Ovary (tissue), 10 donors: ENCODE results near the gene CD52. TPM values are rescaled to one million over a fixed set of nuclear protein-coding genes. Genes with fewer than 3 reads are reported as not detected.

ENCODE experiments used
- DNase-seq, 5 donors: peaks; one replicate each; pipeline ENCODE4 v3.0.0-alpha.2; 2019 to 2020
- H3K27ac ChIP-seq, 2 donors: fragments of 200-600 bp; one replicate each; pipeline versions ENCODE4 v1.5.1 to v1.8.0; 2019 to 2022
- H3K27me3 ChIP-seq: fragments of 200-600 bp; one replicate; pipeline ENCODE4 v1.8.0; 2022
- H3K36me3 ChIP-seq: fragments of 200-600 bp; sonication (generic); one replicate; pipeline ENCODE4 v1.5.1; 2019
- H3K4me1 ChIP-seq: one replicate; pipeline ENCODE4 v1.8.1; 2013; ENCODE audit warnings: mild to moderate bottlenecking, moderate library complexity; ENCODE audit not compliant: insufficient read depth
- H3K4me3 ChIP-seq: fragments of 200-600 bp; sonication (generic); one replicate; pipeline ENCODE4 v1.5.1; 2017
- H3K9me3 ChIP-seq, 2 donors: fragments of 200-600 bp in 1 of 2; sonication (generic) in 1 of 2; one replicate each; pipeline versions ENCODE4 v1.5.1 to v1.8.1; 2013 to 2019; ENCODE audit warnings: mild to moderate bottlenecking in 1 of 2, moderate library complexity in 1 of 2
- EP300 ChIP-seq: sonication (generic); formaldehyde crosslinking; IDR thresholded peaks from one replicate; pipeline ENCODE4 v1.6.1; 2017; ENCODE audit warnings: antibody characterized with exemption
- POLR2A ChIP-seq: fragments of 450-650 bp; IDR thresholded peaks from one replicate; pipeline ENCODE4 v1.6.1; 2017; ENCODE audit warnings: antibody characterized with exemption, mild to moderate bottlenecking, moderate library complexity
- WGBS, 3 donors: extraction: QIAGEN DNeasy Blood & Tissue Kit in 1 of 3; methylation state at CpG; one replicate each; pipeline versions ENCODE4 v1.1.5 to v1.1.7; 2013 to 2017; 5-methylcytosine and 5-hydroxymethylcytosine counted together
- intact Hi-C, 4 donors: fragments of 100-400 bp; cut with DNase I; formaldehyde crosslinking; loops; one replicate each; pipeline versions ENCODE4 v1.11.0 to v1.15.1; 2022 to 2023
- long read RNA-seq, 3 donors: library from polyadenylated mRNA in 2 of 3; unstranded in 2 of 3; transcript quantifications; one replicate each; pipeline ENCODE4 v2.0.0 and lab custom pipeline, GENCODE V29; 2021 to 2026
- polyA plus RNA-seq, 2 donors: library from polyadenylated mRNA; stranded (reverse); fragments of 200-250 nt in 1 of 2; fragments of 350-450 nt in 1 of 2; fragmentation: Illumina TruSeq in 1 of 2; extraction: RNeasy Lipid Tissue Mini Kit (QIAGEN cat#74804) in 1 of 2; gene quantifications; one replicate each; pipeline ENCODE4 v1.2.3, GENCODE V29; 2013 to 2014
- total RNA-seq, 7 donors: library from RNA; depleted of rRNA in 2 of 7; stranded (reverse); fragments of >200 nt in 2 of 7; fragmentation: NEBNext Ultra II Directional in 3 of 7; extraction: Animal tissue kit (Norgen Biotek cat#: 25700) in 3 of 7; gene quantifications; one replicate each; pipeline versions ENCODE4 v1.1.0 to v1.2.4, GENCODE V29; 2016 to 2023
- TF ChIP-seq, protein P1 (sequence below), 3 donors: fragments of 450-650 bp in 2 of 3; fragments of 200-600 bp in 1 of 3; IDR thresholded peaks; one replicate each; pipeline versions ENCODE4 v1.5.1 to v1.8.0; 2016 to 2022; ENCODE audit warnings: antibody characterized with exemption in 3 of 3, mild to moderate bottlenecking in 1 of 3
- donor health status: DM: no; HTN: no; CAD: no; lungs with moderate emphysema.
- donor health status: DM: no; HTN: no; CAD: no.
- donor health status: Bipolar disorder and iron deficiency.
- donor health status: DM: yes; HTN: yes; CAD: no.
- donor health status: DM: no; HTN: no; CAD: no.
- donor health status: DM: yes; HTN: yes; CAD: no.

Gene CD52
- total RNA-seq (1 to 10 TPM in 6 of 7 donors, not detected in 1; 1.3 to 6.2 (median 2.9) TPM), polyA plus RNA-seq (10 to 100 TPM in 1 of 2 donors, 1 to 10 TPM in 1; 7.1 to 45.5 TPM)
- long read RNA-seq, donor 1 = 0 reads
- long read RNA-seq, donor 2, partial matches to known transcripts = 0 of 3 reads
- long read RNA-seq, donor 2, other reads (novel, unspliced or antisense) = 0 of 3 reads
- long read RNA-seq, donor 3, partial matches to known transcripts = 0 of 1 reads
- long read RNA-seq, donor 3, other reads (novel, unspliced or antisense) = 0 of 1 reads

- WGBS, 3 donors = 70 to 79% (median 74%) methylated on average over 12 of the region's 12 CpGs
- Histone ChIP-seq H3K4me1 (no peaks in the 10 kb centered on the region), H3K36me3 (no peaks in the 10 kb centered on the region), H3K4me3 (no peak within 1 kb of the TSS), H3K27me3 (no peaks in the 10 kb centered on the region), H3K9me3 (no peaks in the 10 kb centered on the region), H3K27ac (no peak within 1 kb of the TSS)
- intact Hi-C loops = no loop called here
- no peak for DNase-seq
- TF ChIP-seq POLR2A = no peak
- TF ChIP-seq, protein P1, sequence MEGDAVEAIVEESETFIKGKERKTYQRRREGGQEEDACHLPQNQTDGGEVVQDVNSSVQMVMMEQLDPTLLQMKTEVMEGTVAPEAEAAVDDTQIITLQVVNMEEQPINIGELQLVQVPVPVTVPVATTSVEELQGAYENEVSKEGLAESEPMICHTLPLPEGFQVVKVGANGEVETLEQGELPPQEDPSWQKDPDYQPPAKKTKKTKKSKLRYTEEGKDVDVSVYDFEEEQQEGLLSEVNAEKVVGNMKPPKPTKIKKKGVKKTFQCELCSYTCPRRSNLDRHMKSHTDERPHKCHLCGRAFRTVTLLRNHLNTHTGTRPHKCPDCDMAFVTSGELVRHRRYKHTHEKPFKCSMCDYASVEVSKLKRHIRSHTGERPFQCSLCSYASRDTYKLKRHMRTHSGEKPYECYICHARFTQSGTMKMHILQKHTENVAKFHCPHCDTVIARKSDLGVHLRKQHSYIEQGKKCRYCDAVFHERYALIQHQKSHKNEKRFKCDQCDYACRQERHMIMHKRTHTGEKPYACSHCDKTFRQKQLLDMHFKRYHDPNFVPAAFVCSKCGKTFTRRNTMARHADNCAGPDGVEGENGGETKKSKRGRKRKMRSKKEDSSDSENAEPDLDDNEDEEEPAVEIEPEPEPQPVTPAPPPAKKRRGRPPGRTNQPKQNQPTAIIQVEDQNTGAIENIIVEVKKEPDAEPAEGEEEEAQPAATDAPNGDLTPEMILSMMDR (IDR thresholded peaks at IDR 0.05) = no peak
- no peak for TF ChIP-seq EP300
Measured at GRCh38 chr1:26317612-26318337, at the start of gene CD52. CD52 (plus strand) TSS chr1:26317958; CDS start chr1:26318018, 60 bp downstream.

DNA sequence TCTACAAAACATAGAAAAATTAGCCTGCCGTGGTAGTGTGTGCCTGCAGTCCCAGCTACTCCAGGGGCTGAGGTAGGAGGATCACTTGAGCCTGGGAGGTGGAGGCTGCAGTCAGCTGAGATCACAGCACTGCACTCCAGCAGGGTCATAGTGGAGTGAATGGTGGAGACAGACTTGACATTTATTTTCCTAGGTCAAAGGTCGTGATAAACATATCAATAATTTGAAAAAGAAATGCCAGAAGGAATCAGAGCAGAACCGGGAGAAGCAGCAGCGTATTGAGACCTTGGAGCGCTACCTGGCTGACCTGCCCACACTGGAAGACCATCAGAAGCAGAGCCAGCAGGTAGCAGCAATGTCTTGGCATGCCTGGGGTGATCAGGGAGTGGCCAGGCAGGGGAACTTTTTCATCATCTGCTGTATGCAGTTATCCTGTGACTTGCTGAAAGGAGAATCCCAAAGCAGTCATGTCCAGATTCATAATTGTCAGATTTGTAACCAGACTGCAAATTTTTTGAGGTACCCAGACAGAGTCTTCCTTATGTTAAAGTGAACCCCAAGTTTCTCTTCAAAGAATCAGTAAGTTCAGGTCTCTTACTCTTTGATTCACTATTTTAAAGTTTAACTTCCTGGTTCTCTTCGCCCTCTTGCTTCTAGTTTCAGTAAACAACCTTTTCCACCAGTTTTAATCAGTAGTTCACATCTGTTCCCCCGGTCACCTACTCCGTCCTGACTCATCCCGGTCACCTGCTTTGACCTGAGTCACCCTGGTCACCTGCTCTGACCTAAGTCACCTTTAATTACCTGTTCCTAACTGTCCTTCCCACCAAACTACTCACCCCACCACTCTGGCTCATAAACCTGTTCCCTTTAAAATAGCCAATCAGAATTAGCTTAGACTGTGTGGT, 49.2 kb upstream of the CD52 start:
- Histone ChIP-seq H3K27me3 (no peaks in the 10 kb centered on the region), H3K4me1 (no peaks in the 10 kb centered on the region), H3K4me3 (no peak overlapping the region), H3K27ac (no peak overlapping the region), H3K36me3 (no peaks in the 10 kb centered on the region), H3K9me3 (no peaks in the 10 kb centered on the region)
- TF ChIP-seq EP300 = no peak
- 94 to 96% (median 95%) methylated on average over 9 of the region's 9 CpGs for WGBS, 3 donors
- intact Hi-C loops = no loop called here
- no peak for DNase-seq

DNA sequence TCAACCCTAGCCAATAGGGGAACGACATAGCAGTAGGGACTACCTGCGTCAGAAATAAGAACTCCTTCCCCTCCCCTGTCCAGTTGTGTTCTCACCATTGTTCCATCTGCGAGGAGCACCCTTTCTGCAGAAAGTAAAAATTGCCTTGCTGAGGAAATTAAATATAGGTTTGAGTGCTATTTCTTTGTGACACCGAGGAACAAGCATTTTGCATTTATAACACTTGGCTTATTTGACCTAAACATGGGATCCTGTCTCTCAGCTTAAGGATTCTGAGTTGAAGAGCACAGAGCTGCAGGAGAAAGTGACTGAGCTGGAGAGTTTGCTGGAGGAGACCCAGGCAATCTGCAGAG, 48.6 kb upstream of the CD52 start:
- H3K27ac ChIP-seq = no peak overlapping the region
- 95 to 97% (median 95%) methylated on average over 4 of the region's 4 CpGs for WGBS, 3 donors
- DNase-seq = no peak
- no peaks in the 10 kb centered on the region for H3K36me3 ChIP-seq
- intact Hi-C loops = no loop called here
- no peaks in the 10 kb centered on the region for H3K27me3 ChIP-seq
- no peak overlapping the region for H3K4me3 ChIP-seq
- TF ChIP-seq POLR2A (no peak), EP300 (no peak)
- TF ChIP-seq, protein P1 (IDR thresholded peaks at IDR 0.05) = no peak
- no peaks in the 10 kb centered on the region for H3K4me1 ChIP-seq
- no peaks in the 10 kb centered on the region for H3K9me3 ChIP-seq

- DNase-seq = no peak
- H3K27me3 ChIP-seq = no peaks in the 10 kb centered on the region
- 88 to 90% (median 89%) methylated on average over 11 of the region's 11 CpGs for WGBS, 3 donors
- H3K27ac ChIP-seq = no peak overlapping the region
- no peaks in the 10 kb centered on the region for H3K36me3 ChIP-seq
- no peaks in the 10 kb centered on the region for H3K9me3 ChIP-seq
- H3K4me3 ChIP-seq = no peak overlapping the region
- no peak for TF ChIP-seq EP300
- TF ChIP-seq, protein P1 (IDR thresholded peaks at IDR 0.05) = no peak
- TF ChIP-seq POLR2A = no peak
- intact Hi-C loops = loop anchor here in 1 of 4 donors (1.0 kb wide), 1 partner anchor 45 kb away; no protein-coding TSS in a partner anchor
- H3K4me1 ChIP-seq = peaks cover 6% of the 10 kb centered on the region
Measured at GRCh38 chr1:26274801-26275425, 42.8 kb upstream of the CD52 start.
